Heart right ventricle (tissue), 16 donors: ENCODE measurements around the gene APOBEC3C. TPM values are rescaled to one million over a fixed set of nuclear protein-coding genes. Genes with fewer than 3 reads are reported as not detected.
A peak's percentile ranks its signal among the peaks of the same experiment; 100 is the strongest.
"Not testable (repeated sequence)": the region's sequence is repeated elsewhere in the genome, so short reads cannot be mapped to it uniquely, and the experiment has no call there.

Experiments used
- ATAC-seq, 8 donors: fragments of 200-7000 bp; cut with Tn5 transposase; one replicate each; pipeline ENCODE4 v1.9.1; 2020; ENCODE audit warnings: mild to moderate bottlenecking in 8 of 8, moderate library complexity in 8 of 8, moderate number of reproducible peaks in 1 of 8
- DNase-seq, 2 donors: peaks; one replicate each; pipeline ENCODE4 v3.0.0-alpha.2; 2020
- H3K27ac ChIP-seq, 10 donors: fragments of 200-600 bp; sonication (generic) in 2 of 10; one replicate each; pipeline versions ENCODE4 v1.5.0 to v1.8.0; 2020 to 2022; ENCODE audit warnings: mild to moderate bottlenecking in 3 of 10
- H3K27me3 ChIP-seq, 7 donors: fragments of 200-600 bp; one replicate each; pipeline ENCODE4 v1.8.0; 2021 to 2022; ENCODE audit warnings: mild to moderate bottlenecking in 2 of 7
- H3K36me3 ChIP-seq, 9 donors: fragments of 200-600 bp; sonication (generic) in 1 of 9; one replicate each; pipeline versions ENCODE4 v1.5.0 to v1.8.0; 2020 to 2022; ENCODE audit warnings: mild to moderate bottlenecking in 2 of 9
- H3K4me1 ChIP-seq, 9 donors: fragments of 200-600 bp; sonication (generic) in 1 of 9; one replicate each; pipeline versions ENCODE4 v1.5.0 to v1.8.0; 2020 to 2022; ENCODE audit warnings: mild to moderate bottlenecking in 4 of 9
- H3K4me3 ChIP-seq, 10 donors: fragments of 200-600 bp; sonication (generic) in 2 of 10; one replicate each; pipeline versions ENCODE4 v1.5.0 to v1.8.0; 2020 to 2022; ENCODE audit warnings: mild to moderate bottlenecking in 7 of 10, moderate library complexity in 2 of 10
- H3K9me3 ChIP-seq, 11 donors: fragments of 200-600 bp in 10 of 11; sonication (generic) in 2 of 11; one replicate each; pipeline versions ENCODE4 v1.5.0 to v1.8.0; 2013 to 2022; ENCODE audit warnings: mild to moderate bottlenecking in 2 of 11, control low read depth in 1 of 11, moderate library complexity in 1 of 11
- CTCF ChIP-seq, 9 donors: fragments of 200-600 bp; sonication (generic) in 2 of 9; IDR thresholded peaks; one replicate each; pipeline versions ENCODE4 v1.5.0 to v1.8.0; 2021 to 2022; ENCODE audit warnings: antibody characterized with exemption in 9 of 9, mild to moderate bottlenecking in 5 of 9, moderate library complexity in 1 of 9
- WGBS, 2 donors: extraction: QIAGEN DNeasy Blood & Tissue Kit; methylation state at CpG; one replicate each; pipeline ENCODE4 v1.1.7; 2013; ENCODE audit warnings: inconsistent platforms in 1 of 2; 5-methylcytosine and 5-hydroxymethylcytosine counted together
- intact Hi-C, 10 donors: fragments of 100-400 bp; cut with DNase I; formaldehyde crosslinking; loops; one replicate each; pipeline versions ENCODE4 v1.11.1 to v1.14.2; 2022
- polyA plus RNA-seq, 2 donors: library from polyadenylated mRNA; stranded (reverse); fragments of 200-250 nt; gene quantifications; one replicate each; pipeline ENCODE4 v1.2.3, GENCODE V29; 2013
- total RNA-seq, 10 donors: library from RNA; stranded (reverse); fragmentation: NEBNext Ultra II Directional in 3 of 10; extraction: Animal tissue kit (Norgen Biotek cat#: 25700) in 3 of 10; gene quantifications; one replicate each; pipeline versions ENCODE4 v1.2.1 to v1.2.4, GENCODE V29; 2021 to 2023
- donor health status: Arrhythmogenic right ventricular cardiomyopathy.
- donor health status: ischemic (EF 13 %, LVEDD 7.1; RV severe dilation, severe dysfunction).
- donor health status: healthy with polysubstance abuse.
- donor health status: DM: no; HTN: yes; CAD: no.
- donor health status: DM: no; HTN: no; CAD: no.
- donor health status: ischemic (EF 25% LVEDD 6.9; RV normal size, moderate dysfunction).
- donor health status: ischemic (EF 25% LVEDD 5.7; RV mildly dilated, moderate dysfunction).
- donor health status: healthy.
- donor health status: DM: yes; HTN: yes; CAD: no.
- donor health status: Ischemic cardiomyopathy.
- donor health status: ischemic (EF 35%, LVEDD 5.7; RV mildly dilated, moderate dysfunction).
- donor health status: nonischemic (EF 11% LVEDD 7.7; RV severe dilation, severe dysfunction).
- donor health status: DM: yes; HTN: yes; CAD: no.
- donor health status: PGD.
- donor health status: ischemic (EF 29% LVEDD 5.4; RV normal size, mild dysfunction).
- donor health status: nonischemic (EF 23%, LVEDD 6.1; RV moderate dilation, normal function).

The APOBEC3C gene
- total and polyA plus RNA-seq, 12 donors: 9.8 to 43.3 (median 25.5) TPM

DNA sequence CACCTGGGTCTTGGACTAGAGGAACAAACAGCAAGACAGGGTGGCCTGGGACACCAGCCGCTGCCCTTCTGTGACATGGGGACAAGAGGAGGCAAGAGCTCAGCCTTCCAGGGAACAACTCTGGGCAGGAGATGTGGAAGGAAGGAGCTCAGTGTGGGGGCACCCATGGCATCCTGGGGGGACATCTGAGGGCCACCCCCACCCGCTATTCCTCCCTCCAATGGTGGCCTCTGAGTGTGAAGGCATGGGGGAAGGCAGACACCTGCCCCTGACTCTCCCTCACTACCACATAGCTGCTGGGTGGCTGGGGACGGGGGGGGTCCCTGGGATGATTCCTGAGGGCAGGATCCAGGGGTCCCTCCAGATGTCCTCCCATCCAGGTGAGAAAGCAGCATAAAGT, 27.4 kb upstream of the APOBEC3C start:
- 96 to 100% methylated on average over 3 of the region's 3 CpGs for WGBS, 2 donors
- Histone ChIP-seq H3K9me3 (no peaks in the 10 kb centered on the region), H3K4me1 (peaks cover 0 to 24% (median 6%) of the 10 kb centered on the region in 9 donors), H3K36me3 (no peaks in the 10 kb centered on the region), H3K4me3 (no peak overlapping the region), H3K27me3 (no peaks in the 10 kb centered on the region), H3K27ac (no peak overlapping the region)
- no peak for DNase-seq
- TF ChIP-seq CTCF (IDR thresholded peaks at IDR 0.05): no peak
- intact Hi-C loops: no loop called here
- no peak for ATAC-seq

DNA sequence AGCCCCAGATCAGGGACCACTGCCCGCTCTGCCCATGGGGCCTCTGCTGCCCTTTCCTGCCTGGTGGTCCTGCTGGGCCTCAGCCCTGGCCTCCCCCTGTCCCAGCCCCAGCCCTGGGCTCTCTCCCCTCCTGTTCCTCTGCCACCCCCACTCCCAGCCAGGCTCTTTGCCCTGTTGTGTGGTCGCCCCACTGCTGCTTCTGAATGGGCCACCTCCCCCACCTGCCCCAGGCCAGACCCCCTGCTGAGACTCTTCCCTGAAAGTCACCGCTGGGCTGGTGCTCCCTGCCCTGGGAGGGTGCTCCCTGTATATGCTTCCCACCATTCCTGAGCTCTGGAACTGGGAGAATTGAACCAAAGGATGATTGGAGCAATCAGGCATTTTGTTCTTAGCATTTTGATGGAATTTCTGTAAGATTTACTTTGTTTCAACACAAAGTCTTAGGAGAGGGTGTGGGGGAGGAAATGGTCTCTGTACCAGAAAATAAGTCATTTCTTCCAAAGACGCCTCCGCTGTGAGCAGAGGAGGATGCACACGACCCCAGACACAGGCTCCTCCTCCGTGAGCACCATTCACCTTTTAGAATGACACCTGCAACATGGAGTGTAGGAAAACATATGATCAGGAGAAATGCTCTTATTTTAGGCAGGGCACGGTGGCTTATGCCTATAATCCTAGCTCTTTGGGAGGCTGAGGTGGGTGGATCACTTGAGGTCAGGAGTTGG, 26.7 kb upstream of the APOBEC3C start:
- H3K27ac ChIP-seq: no peak overlapping the region
- TF ChIP-seq CTCF (IDR thresholded peaks at IDR 0.05): no peak
- H3K9me3 ChIP-seq: no peaks in the 10 kb centered on the region
- WGBS, 2 donors: 87 to 90% methylated on average over 8 of the region's 8 CpGs
- intact Hi-C loops: no loop called here
- H3K4me1 ChIP-seq: peaks cover 0 to 16% (median 4%) of the 10 kb centered on the region in 9 donors
- H3K36me3 ChIP-seq: no peaks in the 10 kb centered on the region
- ATAC-seq: no peak
- H3K4me3 ChIP-seq: no peak overlapping the region
- no peaks in the 10 kb centered on the region for H3K27me3 ChIP-seq
- DNase-seq: no peak

DNA sequence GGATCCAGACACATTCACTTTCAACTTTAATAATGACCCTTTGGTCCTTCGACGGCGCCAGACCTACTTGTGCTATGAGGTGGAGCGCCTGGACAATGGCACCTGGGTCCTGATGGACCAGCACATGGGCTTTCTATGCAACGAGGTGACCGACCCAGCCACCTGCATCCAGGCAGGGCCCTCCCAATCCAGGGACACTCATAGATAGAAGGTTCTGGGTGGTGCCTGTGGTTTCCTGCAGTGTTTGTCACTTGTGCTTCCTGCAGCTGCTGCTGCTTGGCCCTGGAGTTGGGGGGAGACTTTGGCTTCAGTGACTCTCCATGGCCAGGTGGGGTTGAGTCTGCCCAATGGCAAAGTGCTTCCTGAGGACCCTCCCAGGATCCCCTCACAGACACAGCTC, 24.6 kb upstream of the APOBEC3C start:
- ATAC-seq (no peak), DNase-seq (no peak)
- Histone ChIP-seq H3K27me3 (no peaks in the 10 kb centered on the region), H3K36me3 (no peaks in the 10 kb centered on the region), H3K27ac (no peak overlapping the region), H3K4me3 (no peak overlapping the region), H3K4me1 (peaks cover 0 to 7% (median 0%) of the 10 kb centered on the region in 9 donors), H3K9me3 (no peaks in the 10 kb centered on the region)
- intact Hi-C loops: no loop called here
- no peak for TF ChIP-seq CTCF (IDR thresholded peaks at IDR 0.05)
- WGBS, 2 donors: 92 to 93% methylated on average over 6 of the region's 6 CpGs

DNA sequence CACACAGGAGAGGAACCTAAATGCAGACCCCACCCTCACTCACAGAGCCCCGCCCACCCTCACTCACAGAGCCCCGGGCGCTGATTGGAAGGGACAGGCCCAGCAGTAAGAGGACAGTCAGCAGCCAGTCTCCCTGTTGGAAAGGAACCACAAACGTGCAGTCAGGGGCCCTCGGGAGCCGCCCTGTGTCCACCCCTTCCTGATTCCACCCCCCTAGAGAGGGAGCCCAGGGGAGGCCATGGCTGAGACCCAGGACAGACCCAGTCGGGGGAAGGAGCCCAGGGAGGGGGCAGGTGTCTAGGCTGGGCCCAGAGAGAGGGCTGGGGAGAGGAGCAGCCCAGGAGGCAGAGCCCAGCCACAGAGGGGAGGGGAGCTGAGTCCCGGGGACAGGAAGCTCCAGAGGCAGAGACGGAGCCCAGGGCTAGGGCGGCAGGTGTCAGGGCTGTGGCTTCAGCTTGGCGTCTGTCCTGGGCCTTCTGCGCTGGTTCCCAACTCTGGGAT, 21.1 kb upstream of the APOBEC3C start:
- H3K4me3 ChIP-seq, H3K9me3 ChIP-seq, intact Hi-C loops, H3K4me1 ChIP-seq, H3K36me3 ChIP-seq, H3K27ac ChIP-seq: not testable (repeated sequence)
- ATAC-seq (peak in 7 of 8 donors; percentile 36 to 91 (median 63)), DNase-seq (peak in 1 of 2 donors; percentile 26)
- peaks cover 0 to 11% (median 0%) of the 10 kb centered on the region in 7 donors for H3K27me3 ChIP-seq
- WGBS, 2 donors: 18 to 21% methylated on average over 10 to 11 of the region's 12 CpGs

- no peaks in the 10 kb centered on the region for H3K9me3 ChIP-seq
- peaks cover 0 to 21% (median 4%) of the 10 kb centered on the region in 7 donors for H3K27me3 ChIP-seq
- ATAC-seq: no peak
- no peak for TF ChIP-seq CTCF (IDR thresholded peaks at IDR 0.05)
- no peak for DNase-seq
- H3K27ac ChIP-seq: no peak overlapping the region
- WGBS, 2 donors: 71 to 77% methylated on average over 6 of the region's 6 CpGs
- peaks cover 0 to 7% (median 0%) of the 10 kb centered on the region in 9 donors for H3K4me1 ChIP-seq
- no peaks in the 10 kb centered on the region for H3K36me3 ChIP-seq
- intact Hi-C loops: loop anchor here in 2 of 10 donors (5.0 kb wide), 2 partner anchors 39 to 229 kb away; partner anchors contain the start of gene APOBEC3A (in 1 of the 2)
- H3K4me3 ChIP-seq: no peak overlapping the region
Observed at GRCh38 chr22:38996105-38996504, 18.0 kb upstream of the APOBEC3C start.
